Mucosa of stomach (tissue), 1 donor: ENCODE results near the gene MAP1LC3B.

ENCODE experiments used
- H3K27me3 ChIP-seq: one replicate; pipeline ENCODE4 v1.7.0; 2013; ENCODE audit warnings: mild to moderate bottlenecking, low read length; ENCODE audit not compliant: control insufficient read depth, insufficient read depth
- H3K36me3 ChIP-seq: one replicate; pipeline ENCODE4 v1.7.0; 2013; ENCODE audit warnings: low read length; ENCODE audit not compliant: control insufficient read depth, insufficient read depth
- H3K4me1 ChIP-seq: one replicate; pipeline ENCODE4 v1.7.0; 2013; ENCODE audit warnings: mild to moderate bottlenecking, low read length; ENCODE audit not compliant: control insufficient read depth, insufficient read depth
- H3K4me3 ChIP-seq: one replicate; pipeline ENCODE4 v1.7.0; 2013; ENCODE audit warnings: low read length
- H3K9ac ChIP-seq: one replicate; pipeline ENCODE4 v1.7.0; 2013; ENCODE audit warnings: mild to moderate bottlenecking, low read length, moderate library complexity
- H3K9me3 ChIP-seq: one replicate; pipeline ENCODE4 v1.7.0; 2013; ENCODE audit warnings: mild to moderate bottlenecking, low read length, moderate library complexity; ENCODE audit not compliant: control insufficient read depth
- donor health status: Pancreatic carcinoma.

Gene MAP1LC3B

DNA sequence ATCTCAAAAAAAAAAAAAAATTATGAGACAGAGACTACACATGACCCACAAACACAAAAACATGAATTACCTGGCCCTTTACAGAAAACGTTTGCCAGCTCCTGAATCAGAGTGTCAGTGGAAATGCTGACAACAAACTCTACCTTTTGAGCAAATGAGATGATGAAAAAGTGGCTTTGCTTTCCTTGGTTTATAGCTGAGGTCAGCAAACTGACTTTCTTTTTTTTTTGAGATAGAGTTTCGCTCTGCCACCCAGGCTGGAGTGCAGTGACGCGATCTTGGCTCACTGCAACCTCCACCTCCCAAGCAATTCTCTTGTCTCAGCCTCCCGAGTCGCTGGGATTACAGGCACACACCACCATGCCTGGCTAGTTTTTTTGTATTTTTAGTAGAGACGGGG, 54.3 kb downstream of the MAP1LC3B start:
- Histone ChIP-seq H3K27me3 (no peaks in the 10 kb centered on the region), H3K9ac (no peak overlapping the region), H3K9me3 (no peaks in the 10 kb centered on the region), H3K4me3 (no peak overlapping the region), H3K36me3 (peaks cover 3% of the 10 kb centered on the region), H3K4me1 (no peaks in the 10 kb centered on the region)

DNA sequence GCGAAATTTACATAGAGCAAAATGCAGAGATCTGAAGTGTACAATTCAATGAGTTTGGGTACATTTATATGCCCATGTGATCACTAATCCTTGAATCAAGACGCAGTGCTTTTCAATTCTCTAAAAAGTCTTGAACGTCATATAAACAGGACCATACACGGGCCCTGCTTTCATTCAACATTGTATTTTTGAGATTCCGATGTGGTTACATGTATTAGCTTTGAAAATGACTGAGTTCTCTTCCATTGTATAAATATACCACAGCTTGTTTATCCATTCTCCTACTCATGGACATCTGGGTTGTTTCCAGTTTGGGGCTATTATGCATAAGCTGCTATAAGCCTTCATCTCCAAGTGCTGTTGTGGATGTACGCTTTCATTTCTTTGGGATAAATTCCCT, 55.2 kb downstream of the MAP1LC3B start:
- Histone ChIP-seq H3K27me3 (no peaks in the 10 kb centered on the region), H3K4me3 (no peak overlapping the region), H3K36me3 (peaks cover 9% of the 10 kb centered on the region), H3K9me3 (no peaks in the 10 kb centered on the region), H3K9ac (no peak overlapping the region), H3K4me1 (no peaks in the 10 kb centered on the region)

DNA sequence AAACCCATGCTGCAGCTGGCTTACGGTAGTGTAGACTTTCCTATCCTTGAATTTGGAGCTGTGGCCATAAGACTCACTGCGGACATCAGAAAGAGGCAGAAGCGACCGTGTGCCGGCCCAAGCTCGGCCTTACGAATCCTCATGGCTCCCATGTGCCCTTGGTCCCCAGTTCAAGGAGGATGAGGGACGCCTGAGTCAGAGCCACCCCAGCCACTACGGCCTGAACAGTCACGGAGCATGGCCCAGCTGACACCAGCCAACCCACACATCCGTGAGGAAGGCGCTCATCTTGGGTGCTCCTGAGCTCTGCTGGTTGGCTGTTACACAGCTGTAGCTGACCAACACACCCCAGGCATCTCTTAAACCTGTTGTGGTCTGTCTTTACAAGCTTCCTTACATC, 56.7 kb downstream of the MAP1LC3B start:
- no peak overlapping the region for H3K9ac ChIP-seq
- H3K4me1 ChIP-seq, result no peaks in the 10 kb centered on the region
- no peak overlapping the region for H3K4me3 ChIP-seq
- peaks cover 9% of the 10 kb centered on the region for H3K36me3 ChIP-seq
- H3K9me3 ChIP-seq, result no peaks in the 10 kb centered on the region
- H3K27me3 ChIP-seq, result no peaks in the 10 kb centered on the region

GRCh38 chr16:87451563-87452210, 59.6 kb downstream of the MAP1LC3B start:
- H3K4me1 ChIP-seq, result no peaks in the 10 kb centered on the region
- no peaks in the 10 kb centered on the region for H3K27me3 ChIP-seq
- peaks cover 9% of the 10 kb centered on the region for H3K36me3 ChIP-seq
- no peaks in the 10 kb centered on the region for H3K9me3 ChIP-seq
- no peak overlapping the region for H3K9ac ChIP-seq
- H3K4me3 ChIP-seq, result no peak overlapping the region

- H3K36me3 ChIP-seq, result peaks cover 9% of the 10 kb centered on the region
- no peak overlapping the region for H3K4me3 ChIP-seq
Measured at GRCh38 chr16:87453326-87453725, 61.2 kb downstream of the MAP1LC3B start.

More at GRCh38 chr16:87453326-87453725, 61.2 kb downstream of the MAP1LC3B start:
- H3K9me3 ChIP-seq, result no peaks in the 10 kb centered on the region
- no peaks in the 10 kb centered on the region for H3K27me3 ChIP-seq
- no peaks in the 10 kb centered on the region for H3K4me1 ChIP-seq
- no peak overlapping the region for H3K9ac ChIP-seq
